HG03045 (cell line): ENCODE data around the gene SLBP.

Experiments
- ATAC-seq: cut with Tn5 transposase; IDR thresholded peaks from one replicate; pipeline ENCODE4 v1.9.1; 2021; ENCODE audit warnings: mild to moderate bottlenecking, moderate library complexity; ENCODE audit not compliant: unreplicated experiment

The SLBP gene

DNA sequence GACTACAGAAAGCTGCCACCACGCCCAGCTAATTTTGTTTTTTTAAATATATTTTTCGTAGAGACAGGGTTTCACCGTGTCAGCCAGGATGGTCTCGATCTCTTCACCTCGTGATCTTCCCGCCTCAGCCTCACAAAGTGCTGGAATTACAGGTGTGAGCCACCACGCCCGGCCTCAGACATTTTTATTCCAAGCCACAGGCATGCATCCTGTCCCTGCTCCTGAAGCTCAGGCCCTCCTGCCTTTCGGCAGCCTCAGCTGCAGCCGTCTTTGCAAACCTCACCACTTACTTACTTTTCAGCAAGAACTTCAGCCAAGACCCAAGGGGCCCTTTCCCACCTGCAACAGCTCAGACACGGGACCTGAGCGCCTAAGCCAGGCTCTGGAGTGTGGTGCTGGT lies 54.0 kb downstream of the SLBP start:
- no peak for ATAC-seq

DNA sequence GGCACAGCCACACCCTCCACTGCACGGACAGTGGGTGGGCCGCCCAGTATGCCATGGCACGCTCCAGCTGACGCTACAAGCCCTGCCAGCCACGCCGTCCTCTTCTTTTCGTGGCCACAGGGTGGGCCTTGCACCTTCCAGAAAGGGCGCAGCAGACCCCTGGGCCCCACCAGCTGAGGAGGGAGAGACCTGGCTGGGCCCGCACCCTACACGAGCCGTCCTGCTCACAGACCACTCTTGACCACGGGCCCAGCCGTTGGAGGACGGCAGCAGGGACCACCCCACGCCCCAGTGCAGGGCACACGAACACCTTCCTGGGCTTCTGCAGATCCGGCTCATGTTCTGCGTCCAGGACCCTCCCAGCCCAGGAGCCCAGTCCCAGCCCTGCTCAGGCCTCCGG lies 55.1 kb downstream of the SLBP start:
- ATAC-seq: no peak

GRCh38 chr4:1656132-1656531 lies 56.0 kb downstream of the SLBP start:
- ATAC-seq: no peak

DNA sequence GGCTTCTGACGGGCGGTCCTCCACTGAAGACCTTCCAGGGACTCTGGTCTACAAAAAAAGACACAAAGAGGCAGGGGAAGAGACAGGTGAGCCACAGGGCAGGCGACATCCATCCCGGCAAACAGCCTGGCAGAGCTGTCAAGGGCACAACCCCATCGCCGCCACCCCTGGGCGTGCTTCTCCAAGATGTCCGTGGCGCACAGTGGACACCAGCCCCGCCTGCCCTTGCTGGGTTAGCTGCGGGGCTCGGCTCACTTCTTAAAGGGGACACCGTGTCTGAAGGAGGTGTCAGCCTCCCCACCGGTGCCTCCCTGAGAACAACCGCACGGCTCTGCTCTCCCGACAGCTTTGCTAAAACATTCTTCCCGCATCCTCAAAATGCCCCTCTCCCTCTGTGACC lies 56.4 kb downstream of the SLBP start:
- no peak for ATAC-seq

GRCh38 chr4:1655081-1655480 lies 57.0 kb downstream of the SLBP start:
- no peak for ATAC-seq

DNA sequence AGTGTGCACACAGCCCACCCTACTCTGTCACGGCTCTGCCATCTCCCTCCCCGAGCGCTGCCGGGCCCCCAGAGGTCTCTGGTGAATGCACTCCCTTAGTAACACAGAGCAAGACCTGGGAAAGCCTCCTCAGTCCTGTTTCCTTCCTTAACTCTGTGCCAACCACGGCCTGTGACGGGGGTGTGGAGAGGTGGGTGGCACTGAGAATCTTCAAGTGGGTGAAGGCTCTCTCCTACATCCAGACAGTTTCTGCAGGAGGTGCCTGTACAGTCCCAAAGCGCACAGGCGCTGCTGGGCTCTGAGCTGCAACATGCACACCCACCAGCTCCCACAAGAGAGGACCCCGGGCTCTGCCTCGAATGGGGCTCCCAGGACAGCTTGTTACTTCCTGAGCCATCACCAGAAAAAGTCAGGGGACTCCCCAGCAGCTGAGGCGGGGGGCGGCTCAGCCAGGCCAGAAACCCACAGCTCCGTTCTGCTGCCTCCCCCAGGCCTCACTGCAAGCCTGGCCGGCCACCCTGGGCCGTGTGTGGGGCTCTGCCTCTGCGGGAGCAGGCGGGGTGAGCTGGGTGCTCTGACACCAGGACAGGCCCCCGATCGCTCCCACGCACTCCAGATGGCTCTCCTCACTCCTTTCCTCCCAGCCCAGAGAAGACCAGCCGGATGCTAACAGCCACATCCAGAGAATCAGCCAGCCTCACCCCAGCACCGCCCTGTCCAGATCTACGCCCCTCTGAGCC lies 57.7 kb downstream of the SLBP start:
- ATAC-seq: no peak

DNA sequence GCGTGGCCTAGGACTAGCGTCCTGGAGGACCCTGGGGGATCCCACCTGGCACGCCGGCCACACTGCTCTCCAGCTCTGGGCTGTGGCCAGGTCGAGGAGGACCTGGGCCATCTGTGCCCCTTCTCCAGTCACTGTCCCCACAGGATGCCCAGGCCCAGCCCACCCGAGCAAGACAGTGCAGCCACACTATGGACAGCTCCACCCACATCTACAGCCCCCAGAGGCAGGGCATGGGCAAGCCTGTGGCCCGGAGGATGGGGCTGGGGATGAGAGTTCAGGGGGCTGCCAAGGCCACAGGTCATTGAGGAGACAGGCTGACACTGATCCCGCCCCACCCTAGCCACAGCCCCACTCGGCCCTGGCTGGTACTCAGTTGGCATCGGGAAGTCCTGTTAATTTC lies 58.3 kb downstream of the SLBP start:
- ATAC-seq: no peak

DNA sequence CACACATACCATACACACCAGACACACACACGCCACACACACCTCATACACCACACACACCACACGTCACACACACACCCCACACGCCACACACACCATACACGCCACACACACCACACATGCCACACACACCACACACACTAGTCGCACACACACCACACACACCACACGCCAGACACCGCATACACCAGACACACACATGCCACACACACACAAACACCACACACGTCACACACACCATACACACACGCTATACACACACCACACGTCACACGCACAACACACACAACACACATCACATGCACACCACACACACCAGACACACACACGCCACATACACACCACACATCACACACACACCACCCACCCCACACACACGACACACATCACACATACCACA lies 60.0 kb downstream of the SLBP start:
- no peak for ATAC-seq

DNA sequence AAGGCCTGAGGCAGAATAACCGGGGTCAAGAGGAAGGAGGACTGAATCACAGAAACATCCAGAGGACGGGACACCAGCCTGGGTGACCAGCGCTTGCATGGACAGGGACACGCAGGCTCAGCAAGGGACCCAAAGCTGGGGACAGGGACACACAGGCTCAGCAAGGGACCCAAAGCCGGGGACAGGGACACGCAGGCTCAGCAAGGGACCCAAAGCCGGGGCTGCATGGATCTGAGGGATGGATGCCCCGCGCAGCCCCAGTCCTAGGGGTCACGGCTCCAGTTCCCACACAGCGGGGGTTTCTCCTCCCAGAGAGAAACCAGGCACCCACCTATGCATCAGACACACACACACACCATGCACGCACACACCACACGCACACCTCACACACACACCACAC lies 60.5 kb downstream of the SLBP start:
- ATAC-seq: no peak

- no peak for ATAC-seq
These were observed 63.2 kb downstream of the SLBP start for GRCh38 chr4:1648962-1649361.

DNA sequence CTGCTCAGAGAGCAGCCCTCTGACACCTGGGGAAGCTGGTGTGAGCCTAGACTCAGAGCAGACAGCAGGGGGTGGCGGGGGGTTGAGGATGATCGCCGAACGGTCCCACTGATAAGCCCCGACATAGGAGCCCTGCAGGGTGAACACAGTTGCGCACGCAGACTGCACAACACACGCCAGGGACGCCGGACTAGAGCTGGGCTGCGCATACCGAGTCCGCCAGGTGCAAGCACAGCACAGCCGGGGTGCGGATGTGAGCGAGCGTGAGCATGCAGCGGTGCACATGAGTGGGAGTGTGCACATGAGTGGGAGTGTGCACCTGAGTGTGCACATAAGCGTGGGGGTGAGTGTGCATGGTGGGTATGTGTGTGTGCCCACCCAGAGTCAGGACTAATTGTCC lies 64.7 kb downstream of the SLBP start:
- ATAC-seq: no peak

DNA sequence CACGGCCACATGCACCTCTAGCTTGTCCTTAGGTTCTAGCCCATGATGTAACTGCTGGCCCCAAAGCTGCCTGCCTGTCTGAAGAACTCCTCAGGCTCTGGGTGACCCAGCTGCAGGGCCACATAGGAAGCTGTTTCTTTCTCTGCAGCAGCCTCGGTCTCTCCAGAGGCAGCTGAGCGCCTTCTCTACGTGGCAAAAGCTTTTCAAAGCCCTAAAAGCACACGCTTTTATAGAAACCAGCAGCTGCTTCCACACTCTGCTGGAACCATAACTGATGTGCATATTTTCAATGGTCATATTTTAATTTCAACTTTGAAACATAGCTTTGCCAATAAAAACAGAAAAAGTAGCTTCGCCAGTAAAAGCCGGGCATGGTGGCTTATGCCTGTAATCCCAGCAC lies 65.4 kb downstream of the SLBP start:
- no peak for ATAC-seq

DNA sequence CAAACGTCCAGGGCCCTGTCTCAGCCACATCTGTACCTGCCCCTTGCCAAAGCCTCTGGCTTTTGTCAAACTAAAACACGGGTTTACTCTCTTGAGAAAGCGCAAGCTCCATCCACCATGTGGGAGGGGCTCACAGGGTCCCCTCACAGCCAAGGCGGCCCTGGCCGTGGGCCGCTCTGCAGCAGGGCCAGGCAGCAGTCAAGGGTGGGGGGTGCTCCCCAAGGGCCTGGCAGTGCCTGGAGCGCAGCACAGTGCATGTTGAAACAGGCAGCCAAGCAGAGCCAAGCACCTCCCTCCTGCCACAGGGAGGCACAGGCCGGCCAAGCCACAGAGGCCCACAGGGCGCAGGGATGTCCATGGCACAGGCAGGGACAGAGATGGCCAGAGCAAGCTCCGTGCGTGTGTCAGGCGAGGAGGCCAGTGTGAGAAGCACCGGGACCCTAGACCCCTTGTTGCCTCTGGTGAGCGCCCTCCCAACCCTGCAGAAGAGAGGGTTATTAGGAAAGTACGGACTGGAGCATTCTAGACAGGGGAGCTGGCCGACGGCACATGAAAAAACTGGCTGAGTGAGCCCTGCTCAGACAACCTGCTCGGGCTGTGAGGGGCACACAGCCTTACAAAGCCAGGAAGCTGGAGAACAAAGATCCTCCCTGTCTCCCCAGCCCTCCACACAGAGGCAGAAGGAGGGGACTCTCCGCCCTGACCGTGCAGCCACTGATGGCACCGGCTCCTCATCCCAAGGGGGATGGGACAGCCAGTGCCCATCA lies 67.0 kb downstream of the SLBP start:
- no peak for ATAC-seq

DNA sequence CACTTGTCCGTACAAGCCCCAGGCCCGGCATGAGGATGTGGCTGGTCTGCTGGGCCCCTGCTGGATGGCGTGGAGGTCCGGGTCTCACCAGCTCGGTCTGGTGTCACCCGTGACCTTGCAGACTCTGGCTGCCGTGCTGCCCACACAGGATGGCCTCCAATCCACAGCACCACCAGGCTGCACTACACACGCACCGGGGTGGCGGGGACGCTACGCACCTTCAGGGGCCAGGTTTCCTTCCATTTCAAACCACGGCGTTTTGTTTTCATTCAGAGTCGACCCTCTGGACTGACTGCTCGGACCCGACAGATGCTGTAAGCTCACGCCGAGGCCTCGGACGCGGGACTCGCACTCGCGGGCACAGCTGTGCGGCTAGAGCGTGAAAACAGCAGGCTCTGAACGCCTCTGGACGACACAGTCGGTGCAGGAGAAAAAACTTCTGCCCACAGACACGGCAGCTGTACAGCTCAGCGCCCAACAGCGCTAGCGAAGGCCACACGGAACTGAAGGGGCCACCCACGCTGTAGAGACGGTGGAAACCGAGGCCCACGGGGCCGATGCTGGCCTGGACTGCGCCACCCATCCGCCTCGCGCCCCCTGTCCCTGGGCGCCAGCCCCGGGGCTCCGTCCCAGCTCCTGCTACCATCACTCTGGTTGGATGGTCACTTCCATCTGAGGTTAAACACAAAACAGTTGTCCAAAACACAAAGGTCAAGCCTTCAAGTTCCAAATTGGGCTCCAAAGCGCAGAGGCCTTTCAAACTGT lies 68.0 kb downstream of the SLBP start:
- no peak for ATAC-seq
